HEK293 (cell line): ENCODE data around the gene NAT14.

ENCODE experiments used
- GLI4 ChIP-seq: fragments of 450-650 bp; formaldehyde crosslinking; IDR thresholded peaks from 2 replicates; pipeline ENCODE4 v1.5.1; 2016; ENCODE audit warnings: missing biosample characterization, missing genetic modification characterization
- HOXA7 ChIP-seq: sonication (generic); formaldehyde crosslinking; IDR thresholded peaks from 2 replicates; pipeline ENCODE4 v1.8.1; 2022; ENCODE audit warnings: missing genetic modification reagents, borderline replicate concordance
- IKZF3 ChIP-seq: fragments of 450-650 bp; IDR thresholded peaks from 2 replicates; pipeline ENCODE4 v1.5.0; 2018; ENCODE audit warnings: missing biosample characterization, mild to moderate bottlenecking, missing genetic modification characterization, moderate library complexity
- KLF7 ChIP-seq: fragments of 450-650 bp; formaldehyde crosslinking; IDR thresholded peaks from 2 replicates; pipeline ENCODE4 v1.5.1; 2016; ENCODE audit warnings: missing biosample characterization, missing genetic modification characterization, borderline replicate concordance
- KLF8 ChIP-seq: fragments of 450-650 bp; formaldehyde crosslinking; IDR thresholded peaks from 2 replicates; pipeline ENCODE4 v1.5.1; 2016; ENCODE audit warnings: missing biosample characterization, missing genetic modification characterization
- REPIN1 ChIP-seq: fragments of 450-650 bp; formaldehyde crosslinking; IDR thresholded peaks from 2 replicates; pipeline ENCODE4 v1.5.1; 2017; ENCODE audit warnings: missing biosample characterization, missing genetic modification characterization, low read depth
- SP3 ChIP-seq: fragments of 450-650 bp; formaldehyde crosslinking; IDR thresholded peaks from 2 replicates; pipeline ENCODE4 v1.5.1; 2016; ENCODE audit warnings: missing biosample characterization, missing genetic modification characterization
- ZBTB21 ChIP-seq: fragments of 450-650 bp; formaldehyde crosslinking; IDR thresholded peaks from 2 replicates; pipeline ENCODE4 v1.5.1; 2017; ENCODE audit warnings: missing biosample characterization, missing genetic modification characterization
- ZEB2 ChIP-seq: fragments of 450-650 bp; formaldehyde crosslinking; IDR thresholded peaks from 2 replicates; pipeline ENCODE4 v1.5.1; 2016; ENCODE audit warnings: missing biosample characterization, missing genetic modification characterization
- ZFHX2 ChIP-seq: fragments of 450-650 bp; formaldehyde crosslinking; conservative IDR thresholded peaks from 2 replicates; pipeline ENCODE4 v1.5.1; 2016; ENCODE audit warnings: missing biosample characterization, missing genetic modification characterization
- ZNF121 ChIP-seq: fragments of 450-650 bp; formaldehyde crosslinking; IDR thresholded peaks from 2 replicates; pipeline ENCODE4 v1.5.1; 2016; ENCODE audit warnings: missing biosample characterization, missing genetic modification characterization
- ZNF19 ChIP-seq: fragments of 450-650 bp; formaldehyde crosslinking; IDR thresholded peaks from 2 replicates; pipeline ENCODE4; 2016; ENCODE audit warnings: missing biosample characterization, missing genetic modification characterization, low read depth
- ZNF202 ChIP-seq: fragments of 450-650 bp; formaldehyde crosslinking; IDR thresholded peaks from 2 replicates; pipeline ENCODE4 v1.5.1; 2016; ENCODE audit warnings: missing biosample characterization, missing genetic modification characterization, borderline replicate concordance
- ZNF211 ChIP-seq: fragments of 450-650 bp; formaldehyde crosslinking; IDR thresholded peaks from 2 replicates; pipeline ENCODE4 v1.5.1; 2016; ENCODE audit warnings: low read depth, missing biosample characterization, missing genetic modification characterization
- ZNF214 ChIP-seq: fragments of 450-650 bp; formaldehyde crosslinking; IDR thresholded peaks from 2 replicates; pipeline ENCODE4 v1.5.1; 2017; ENCODE audit warnings: missing biosample characterization, mild to moderate bottlenecking, missing genetic modification characterization, borderline replicate concordance
- ZNF248 ChIP-seq: fragments of 450-650 bp; formaldehyde crosslinking; IDR thresholded peaks from 2 replicates; pipeline ENCODE4 v1.5.1; 2017; ENCODE audit warnings: missing biosample characterization, missing genetic modification characterization
- ZNF274 ChIP-seq, 2 experiments: fragments of 200-500 bp in 1 of 2; fragments of 450-650 bp in 1 of 2; sonication (Bioruptor generic) in 1 of 2; formaldehyde crosslinking in 1 of 2; IDR thresholded peaks; 2 replicates each; pipeline versions ENCODE4 v1.5.1 to v1.6.1; 2014 to 2016; ENCODE audit warnings: borderline replicate concordance in 1 of 2, inconsistent platforms in 1 of 2, low read length in 1 of 2, missing biosample characterization in 1 of 2, missing genetic modification characterization in 1 of 2
- ZNF341 ChIP-seq: fragments of 450-650 bp; formaldehyde crosslinking; IDR thresholded peaks from 2 replicates; pipeline ENCODE4; 2016; ENCODE audit warnings: low read depth, missing biosample characterization, missing genetic modification characterization
- ZNF404 ChIP-seq: fragments of 450-650 bp; formaldehyde crosslinking; IDR thresholded peaks from 2 replicates; pipeline ENCODE4 v1.5.1; 2017; ENCODE audit warnings: missing biosample characterization, missing genetic modification characterization
- ZNF571 ChIP-seq: fragments of 450-650 bp; formaldehyde crosslinking; IDR thresholded peaks from 2 replicates; pipeline ENCODE4 v1.5.0; 2017; ENCODE audit warnings: missing biosample characterization, missing genetic modification characterization
- ZNF585B ChIP-seq: fragments of 450-650 bp; formaldehyde crosslinking; IDR thresholded peaks from 2 replicates; pipeline ENCODE4 v1.5.1; 2016; ENCODE audit warnings: missing biosample characterization, missing genetic modification characterization
- ZNF596 ChIP-seq: fragments of 450-650 bp; IDR thresholded peaks from 2 replicates; pipeline ENCODE4 v1.5.0; 2018; ENCODE audit warnings: missing biosample characterization, mild to moderate bottlenecking, missing genetic modification characterization, moderate library complexity
- ZNF621 ChIP-seq: fragments of 450-650 bp; formaldehyde crosslinking; IDR thresholded peaks from 2 replicates; pipeline ENCODE4 v1.5.1; 2017; ENCODE audit warnings: missing biosample characterization, missing genetic modification characterization
- ZNF623 ChIP-seq: fragments of 450-650 bp; formaldehyde crosslinking; IDR thresholded peaks from 2 replicates; pipeline ENCODE4 v1.5.1; 2016; ENCODE audit warnings: missing biosample characterization, missing genetic modification characterization
- ZNF768 ChIP-seq: fragments of 450-650 bp; formaldehyde crosslinking; IDR thresholded peaks from 2 replicates; pipeline ENCODE4 v1.5.1; 2018; ENCODE audit warnings: missing biosample characterization, mild to moderate bottlenecking, missing genetic modification characterization
- ZXDB ChIP-seq: fragments of 450-650 bp; formaldehyde crosslinking; IDR thresholded peaks from 2 replicates; pipeline ENCODE4 v1.5.1; 2016; ENCODE audit warnings: missing biosample characterization, missing genetic modification characterization
- TF ChIP-seq, protein P1 (sequence below): fragments of 450-650 bp; formaldehyde crosslinking; IDR thresholded peaks from 2 replicates; pipeline ENCODE4 v1.5.1; 2016; ENCODE audit warnings: missing biosample characterization, missing genetic modification characterization, low read depth
- TF ChIP-seq, protein P2 (sequence below): fragments of 450-650 bp; formaldehyde crosslinking; IDR thresholded peaks from 2 replicates; pipeline ENCODE4 v1.5.1; 2016; ENCODE audit warnings: missing biosample characterization, missing genetic modification characterization
- TF ChIP-seq, protein P3 (sequence below): fragments of 450-650 bp; formaldehyde crosslinking; optimal IDR thresholded peaks from 2 replicates; pipeline ENCODE3; 2016; ENCODE audit warnings: missing biosample characterization, mild to moderate bottlenecking, missing genetic modification characterization
- TF ChIP-seq, protein P4 (sequence below): fragments of 450-650 bp; formaldehyde crosslinking; IDR thresholded peaks from 2 replicates; pipeline ENCODE4 v1.5.1; 2016; ENCODE audit warnings: missing biosample characterization, missing genetic modification characterization
- TF ChIP-seq, protein P5 (sequence below): fragments of 450-650 bp; formaldehyde crosslinking; IDR thresholded peaks from 2 replicates; pipeline ENCODE4 v1.5.1; 2016; ENCODE audit warnings: missing biosample characterization, missing genetic modification characterization

NAT14 gene

DNA sequence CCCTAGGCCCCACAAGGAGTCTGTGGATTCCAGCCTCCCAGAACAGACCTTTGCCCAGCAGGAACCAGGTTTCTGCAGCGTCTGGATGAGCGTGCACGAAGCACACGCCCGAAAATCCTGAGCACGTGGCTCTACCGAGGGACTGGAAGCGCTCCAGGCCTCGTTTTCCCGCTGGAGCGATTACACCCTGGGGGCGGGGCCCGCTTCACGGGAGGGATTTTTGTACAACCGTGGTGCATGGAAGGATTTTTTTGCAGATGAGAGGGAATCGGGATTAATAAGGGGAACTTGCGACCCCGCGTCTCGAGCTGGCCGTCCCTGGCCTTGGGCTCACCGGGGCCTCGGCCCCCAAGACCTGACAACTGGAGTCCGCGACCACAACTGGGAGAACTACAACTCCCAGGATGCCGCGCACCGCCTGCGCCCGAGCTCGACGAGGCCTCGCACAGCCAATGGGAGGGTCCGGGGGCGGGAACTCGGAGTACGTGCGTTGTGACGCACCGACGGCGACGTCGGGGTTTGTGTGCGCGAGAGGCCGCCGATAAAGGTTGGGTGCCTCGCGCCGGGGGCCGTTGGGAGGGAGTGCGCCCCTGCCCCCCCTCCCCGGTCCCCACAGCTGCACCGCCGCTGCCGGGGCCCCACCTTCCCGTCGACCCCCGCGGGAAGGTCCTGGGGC is 8.8 kb upstream of the NAT14 start, which contains the start of gene ZNF628 (continued):
- TF ChIP-seq, protein P1, sequence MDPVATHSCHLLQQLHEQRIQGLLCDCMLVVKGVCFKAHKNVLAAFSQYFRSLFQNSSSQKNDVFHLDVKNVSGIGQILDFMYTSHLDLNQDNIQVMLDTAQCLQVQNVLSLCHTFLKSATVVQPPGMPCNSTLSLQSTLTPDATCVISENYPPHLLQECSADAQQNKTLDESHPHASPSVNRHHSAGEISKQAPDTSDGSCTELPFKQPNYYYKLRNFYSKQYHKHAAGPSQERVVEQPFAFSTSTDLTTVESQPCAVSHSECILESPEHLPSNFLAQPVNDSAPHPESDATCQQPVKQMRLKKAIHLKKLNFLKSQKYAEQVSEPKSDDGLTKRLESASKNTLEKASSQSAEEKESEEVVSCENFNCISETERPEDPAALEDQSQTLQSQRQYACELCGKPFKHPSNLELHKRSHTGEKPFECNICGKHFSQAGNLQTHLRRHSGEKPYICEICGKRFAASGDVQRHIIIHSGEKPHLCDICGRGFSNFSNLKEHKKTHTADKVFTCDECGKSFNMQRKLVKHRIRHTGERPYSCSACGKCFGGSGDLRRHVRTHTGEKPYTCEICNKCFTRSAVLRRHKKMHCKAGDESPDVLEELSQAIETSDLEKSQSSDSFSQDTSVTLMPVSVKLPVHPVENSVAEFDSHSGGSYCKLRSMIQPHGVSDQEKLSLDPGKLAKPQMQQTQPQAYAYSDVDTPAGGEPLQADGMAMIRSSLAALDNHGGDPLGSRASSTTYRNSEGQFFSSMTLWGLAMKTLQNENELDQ (tag by site-specific recombination) = no peak
- TF ChIP-seq ZNF623 (tag by site-specific recombination) (no peak), ZNF585B (no peak), ZNF211 (tag by site-specific recombination) (0 out of 2 replicates have a peak, but pooled peaks have one; percentile 5), KLF8 (tag by site-specific recombination) (peak; percentile 92; the same call in 1 of the 2 replicates), ZNF248 (tag by site-specific recombination) (no peak), ZNF274 (IDR thresholded peaks at IDR 0.05; ENCODE audit: low read length) (no peak), ZNF274 (tag by site-specific recombination; IDR thresholded peaks at IDR 0.05; ENCODE audit: borderline replicate concordance) (no peak), ZEB2 (peak; percentile 80), ZXDB (tag by site-specific recombination) (peak; percentile 95), ZNF621 (no peak), ZNF19 (tag by site-specific recombination) (no peak), ZNF768 (tag by site-specific recombination) (no peak), ZNF404 (tag by site-specific recombination) (no peak), HOXA7 (CRISPR knock-in tag) (no peak), ZNF341 (0 out of 2 replicates have a peak, but pooled peaks have one; percentile 27), ZNF214 (tag by site-specific recombination) (no peak), ZNF121 (tag by site-specific recombination) (no peak), KLF7 (tag by site-specific recombination) (peak; percentile 77; the same call in 1 of the 2 replicates), ZBTB21 (peak; percentile 67), ZNF596 (no peak), REPIN1 (tag by site-specific recombination) (no peak), ZNF202 (tag by site-specific recombination) (no peak), ZFHX2 (peak; percentile 63), ZNF571 (no peak), GLI4 (tag by site-specific recombination) (no peak), SP3 (tag by site-specific recombination) (peak; percentile 94), IKZF3 (tag by site-specific recombination) (peak; percentile 96)
- TF ChIP-seq, protein P2, sequence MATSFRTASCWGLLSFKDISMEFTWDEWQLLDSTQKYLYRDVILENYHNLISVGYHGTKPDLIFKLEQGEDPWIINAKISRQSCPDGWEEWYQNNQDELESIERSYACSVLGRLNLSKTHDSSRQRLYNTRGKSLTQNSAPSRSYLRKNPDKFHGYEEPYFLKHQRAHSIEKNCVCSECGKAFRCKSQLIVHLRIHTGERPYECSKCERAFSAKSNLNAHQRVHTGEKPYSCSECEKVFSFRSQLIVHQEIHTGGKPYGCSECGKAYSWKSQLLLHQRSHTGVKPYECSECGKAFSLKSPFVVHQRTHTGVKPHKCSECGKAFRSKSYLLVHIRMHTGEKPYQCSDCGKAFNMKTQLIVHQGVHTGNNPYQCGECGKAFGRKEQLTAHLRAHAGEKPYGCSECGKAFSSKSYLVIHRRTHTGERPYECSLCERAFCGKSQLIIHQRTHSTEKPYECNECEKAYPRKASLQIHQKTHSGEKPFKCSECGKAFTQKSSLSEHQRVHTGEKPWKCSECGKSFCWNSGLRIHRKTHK (tag by site-specific recombination) = no peak
- TF ChIP-seq, protein P3, sequence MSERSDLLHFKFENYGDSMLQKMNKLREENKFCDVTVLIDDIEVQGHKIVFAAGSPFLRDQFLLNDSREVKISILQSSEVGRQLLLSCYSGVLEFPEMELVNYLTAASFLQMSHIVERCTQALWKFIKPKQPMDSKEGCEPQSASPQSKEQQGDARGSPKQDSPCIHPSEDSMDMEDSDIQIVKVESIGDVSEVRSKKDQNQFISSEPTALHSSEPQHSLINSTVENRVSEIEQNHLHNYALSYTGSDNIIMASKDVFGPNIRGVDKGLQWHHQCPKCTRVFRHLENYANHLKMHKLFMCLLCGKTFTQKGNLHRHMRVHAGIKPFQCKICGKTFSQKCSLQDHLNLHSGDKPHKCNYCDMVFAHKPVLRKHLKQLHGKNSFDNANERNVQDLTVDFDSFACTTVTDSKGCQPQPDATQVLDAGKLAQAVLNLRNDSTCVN = peak; percentile 84
- TF ChIP-seq, protein P4, sequence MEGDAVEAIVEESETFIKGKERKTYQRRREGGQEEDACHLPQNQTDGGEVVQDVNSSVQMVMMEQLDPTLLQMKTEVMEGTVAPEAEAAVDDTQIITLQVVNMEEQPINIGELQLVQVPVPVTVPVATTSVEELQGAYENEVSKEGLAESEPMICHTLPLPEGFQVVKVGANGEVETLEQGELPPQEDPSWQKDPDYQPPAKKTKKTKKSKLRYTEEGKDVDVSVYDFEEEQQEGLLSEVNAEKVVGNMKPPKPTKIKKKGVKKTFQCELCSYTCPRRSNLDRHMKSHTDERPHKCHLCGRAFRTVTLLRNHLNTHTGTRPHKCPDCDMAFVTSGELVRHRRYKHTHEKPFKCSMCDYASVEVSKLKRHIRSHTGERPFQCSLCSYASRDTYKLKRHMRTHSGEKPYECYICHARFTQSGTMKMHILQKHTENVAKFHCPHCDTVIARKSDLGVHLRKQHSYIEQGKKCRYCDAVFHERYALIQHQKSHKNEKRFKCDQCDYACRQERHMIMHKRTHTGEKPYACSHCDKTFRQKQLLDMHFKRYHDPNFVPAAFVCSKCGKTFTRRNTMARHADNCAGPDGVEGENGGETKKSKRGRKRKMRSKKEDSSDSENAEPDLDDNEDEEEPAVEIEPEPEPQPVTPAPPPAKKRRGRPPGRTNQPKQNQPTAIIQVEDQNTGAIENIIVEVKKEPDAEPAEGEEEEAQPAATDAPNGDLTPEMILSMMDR = no peak
- TF ChIP-seq, protein P5, sequence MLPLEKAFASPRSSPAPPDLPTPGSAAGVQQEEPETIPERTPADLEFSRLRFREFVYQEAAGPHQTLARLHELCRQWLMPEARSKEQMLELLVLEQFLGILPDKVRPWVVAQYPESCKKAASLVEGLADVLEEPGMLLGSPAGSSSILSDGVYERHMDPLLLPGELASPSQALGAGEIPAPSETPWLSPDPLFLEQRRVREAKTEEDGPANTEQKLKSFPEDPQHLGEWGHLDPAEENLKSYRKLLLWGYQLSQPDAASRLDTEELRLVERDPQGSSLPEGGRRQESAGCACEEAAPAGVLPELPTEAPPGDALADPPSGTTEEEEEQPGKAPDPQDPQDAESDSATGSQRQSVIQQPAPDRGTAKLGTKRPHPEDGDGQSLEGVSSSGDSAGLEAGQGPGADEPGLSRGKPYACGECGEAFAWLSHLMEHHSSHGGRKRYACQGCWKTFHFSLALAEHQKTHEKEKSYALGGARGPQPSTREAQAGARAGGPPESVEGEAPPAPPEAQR (tag by site-specific recombination) = no peak
